Measurements from ENCODE around the gene TEC.
"Not testable (repeated sequence)": the region's sequence is repeated elsewhere in the genome, so short reads cannot be mapped to it uniquely, and the experiment has no call there.

Gene TEC

GRCh38 chr4:48196758-48197504 is 72.7 kb downstream of the TEC start:
- peak; percentile 27 for DNase-seq (ENCODE audit: low spot score)

DNA sequence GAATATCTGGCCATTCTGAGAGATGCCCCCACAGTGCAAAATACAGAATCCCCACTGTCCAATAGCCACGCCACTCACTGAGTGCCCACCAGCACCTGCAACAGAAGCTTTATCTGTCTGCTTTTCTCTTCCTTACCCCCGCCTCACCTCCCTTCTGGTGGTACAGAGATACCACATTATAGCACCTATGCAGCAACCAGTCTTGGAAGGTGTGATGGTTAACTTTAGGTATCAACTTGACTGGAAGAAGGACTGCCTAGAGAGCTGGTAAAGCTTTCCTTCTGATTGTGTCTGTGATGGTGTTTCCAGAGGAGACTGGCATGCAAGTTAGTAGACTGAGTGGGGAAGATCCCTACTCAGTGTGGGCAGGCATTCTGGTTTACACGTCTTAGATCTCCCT is 73.8 kb downstream of the TEC start:
- no peak for DNase-seq (ENCODE audit: low spot score)

- no peak for DNase-seq (ENCODE audit: low spot score)
Observed at GRCh38 chr4:48195374-48195773, 74.3 kb downstream of the TEC start.

DNA sequence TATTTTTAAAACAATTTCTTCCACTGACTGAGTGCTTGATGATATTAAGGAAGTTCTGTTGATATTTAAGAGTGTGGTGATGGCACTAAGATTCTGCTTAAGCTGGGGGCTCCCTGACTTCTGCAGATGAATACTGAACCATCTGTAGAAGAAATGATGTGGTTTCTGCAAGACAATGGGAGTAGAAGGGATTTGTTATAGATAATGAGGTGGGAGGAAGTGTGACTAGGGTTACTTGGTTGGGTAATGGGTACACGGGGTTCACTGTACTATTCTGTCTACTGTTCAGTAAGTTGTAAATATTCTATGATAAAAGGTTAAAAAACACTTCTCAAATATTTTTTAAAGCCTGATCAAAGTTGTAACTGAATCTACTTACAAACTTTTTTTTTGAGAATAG is 74.7 kb downstream of the TEC start:
- no peak for DNase-seq (ENCODE audit: low spot score)

GRCh38 chr4:48193921-48194468 is 75.6 kb downstream of the TEC start:
- DNase-seq (ENCODE audit: low spot score) = no peak

- no peak for DNase-seq (ENCODE audit: low spot score)
Observed at GRCh38 chr4:48193096-48193836, 76.4 kb downstream of the TEC start.

- no peak for DNase-seq (ENCODE audit: low spot score)
Observed at GRCh38 chr4:48191758-48192157, 77.9 kb downstream of the TEC start.

DNA sequence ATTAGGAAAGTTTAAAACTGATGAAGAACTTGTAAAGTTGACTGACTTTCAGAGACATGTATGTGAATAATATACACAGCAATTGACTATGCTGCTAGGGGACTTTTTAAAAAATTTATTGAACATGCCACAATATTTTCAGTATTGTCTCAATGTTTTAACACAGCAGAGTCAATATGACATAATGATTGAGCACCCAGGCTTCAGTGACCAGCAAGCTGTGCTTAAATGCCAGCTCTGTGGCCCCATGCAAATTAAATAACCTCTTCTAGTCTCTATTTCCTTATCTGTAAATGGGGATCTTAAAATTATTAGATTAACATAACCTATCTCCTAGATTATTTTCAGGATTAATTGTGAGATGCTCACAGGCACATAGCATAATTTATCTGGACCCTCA is 78.8 kb downstream of the TEC start:
- no peak for DNase-seq (ENCODE audit: low spot score)

DNA sequence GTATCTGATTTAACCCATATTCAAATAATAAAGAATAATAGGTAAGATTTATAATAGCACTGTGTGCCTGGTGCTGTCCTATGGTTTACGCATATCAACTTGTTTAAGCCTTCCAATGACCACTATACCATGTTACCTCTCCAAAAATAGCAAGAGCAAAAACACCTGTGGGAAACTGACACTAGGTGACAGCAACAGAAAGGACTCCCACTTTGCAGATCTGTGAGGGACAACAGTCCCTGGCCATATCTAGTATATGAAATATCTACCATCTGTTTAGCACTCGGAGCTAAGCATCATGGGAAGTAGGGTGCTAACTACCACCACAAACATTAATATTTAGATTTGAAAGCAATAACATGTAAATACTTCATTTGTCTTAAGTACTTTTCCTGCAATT is 79.9 kb downstream of the TEC start:
- DNase-seq (ENCODE audit: low spot score) = no peak

- no peak for DNase-seq (ENCODE audit: low spot score)
Observed at GRCh38 chr4:48188390-48188789, 81.2 kb downstream of the TEC start.

- DNase-seq (ENCODE audit: low spot score) = no peak
Observed at GRCh38 chr4:48187813-48188212, 81.8 kb downstream of the TEC start.

- DNase-seq (ENCODE audit: low spot score) = not testable (repeated sequence)
Observed at GRCh38 chr4:48187066-48187465, 82.6 kb downstream of the TEC start.

DNA sequence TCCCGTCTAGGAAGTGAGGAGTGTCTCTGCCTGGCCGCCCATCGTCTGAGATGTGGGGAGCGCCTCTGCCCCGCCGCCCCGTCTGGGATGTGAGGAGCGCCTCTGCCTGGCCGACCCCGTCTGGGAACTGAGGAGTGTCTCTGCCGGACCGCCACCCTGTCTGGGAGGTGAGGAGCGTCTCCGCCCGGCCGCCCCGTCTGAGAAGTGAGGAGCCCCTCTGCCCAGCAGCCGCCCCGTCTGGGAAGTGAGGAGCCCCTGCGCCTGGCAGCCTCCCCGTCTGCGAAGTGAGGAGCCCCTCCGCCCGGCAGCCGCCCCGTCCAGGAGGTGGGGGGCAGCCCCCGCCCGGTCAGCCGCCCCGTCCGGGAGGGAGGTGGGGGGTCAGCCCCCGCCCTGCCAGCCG is 83.2 kb downstream of the TEC start:
- not testable (repeated sequence) for DNase-seq (ENCODE audit: low spot score)

DNA sequence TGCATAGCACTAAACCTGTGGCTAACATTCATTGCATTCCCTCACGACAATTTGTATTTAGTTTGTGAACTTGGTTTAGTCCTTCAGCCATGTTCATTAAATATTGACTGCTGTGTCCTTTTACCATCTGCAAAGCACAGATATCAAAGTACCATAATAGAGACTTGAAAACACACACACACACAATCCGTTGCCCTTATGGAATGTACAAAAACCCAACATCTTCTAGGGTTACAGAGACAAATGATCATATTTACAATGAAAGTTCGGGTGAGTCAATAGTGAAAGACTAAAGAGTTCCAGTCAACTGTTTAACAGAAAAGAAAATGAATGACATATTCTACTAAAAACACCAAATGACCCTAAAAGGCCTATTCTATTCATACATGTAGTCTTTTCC is 84.8 kb downstream of the TEC start:
- no peak for DNase-seq (ENCODE audit: low spot score)

GRCh38 chr4:48180234-48180633 is 89.4 kb downstream of the TEC start:
- DNase-seq (ENCODE audit: low spot score) = no peak

GRCh38 chr4:48178931-48179330 is 90.7 kb downstream of the TEC start:
- DNase-seq (ENCODE audit: low spot score) = no peak

DNA sequence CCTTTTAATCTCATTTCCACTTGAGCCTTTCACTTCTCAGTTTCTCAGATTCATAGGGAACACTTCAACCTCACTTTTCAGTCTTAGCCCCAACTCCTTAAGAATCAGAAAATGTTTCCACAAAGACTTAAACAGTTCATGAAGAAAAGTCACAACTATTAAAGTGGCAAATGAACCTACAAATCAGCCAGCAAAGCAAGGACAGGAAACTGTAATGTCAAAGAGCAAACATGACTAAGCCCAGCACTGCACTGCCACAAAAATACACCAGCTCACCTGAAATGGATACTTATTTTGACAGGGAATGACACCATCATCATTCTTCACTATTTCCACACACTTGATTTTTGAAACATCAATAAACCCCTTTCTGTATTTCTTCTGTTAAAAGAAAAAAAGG is 93.8 kb downstream of the TEC start:
- no peak for DNase-seq (ENCODE audit: low spot score)

DNA sequence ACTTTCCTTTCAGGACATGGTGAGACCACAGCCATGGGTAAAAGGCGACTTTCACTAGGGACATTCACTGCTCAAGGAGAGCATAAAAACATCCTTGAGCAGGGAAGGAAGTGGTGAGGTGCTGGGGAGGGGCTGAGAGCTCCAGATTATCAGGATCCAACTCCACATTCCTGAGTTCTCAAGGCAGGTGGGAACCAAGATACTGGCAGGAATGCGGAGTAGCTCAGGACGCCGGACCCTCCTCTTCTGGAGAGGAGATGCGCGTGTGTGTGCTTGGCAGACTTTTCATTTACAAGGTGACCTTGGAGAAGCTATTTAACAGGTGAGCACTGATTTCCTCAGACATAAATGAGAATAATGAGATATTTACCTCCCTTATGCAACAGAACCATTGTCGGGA is 94.3 kb downstream of the TEC start:
- no peak for DNase-seq (ENCODE audit: low spot score)

DNA sequence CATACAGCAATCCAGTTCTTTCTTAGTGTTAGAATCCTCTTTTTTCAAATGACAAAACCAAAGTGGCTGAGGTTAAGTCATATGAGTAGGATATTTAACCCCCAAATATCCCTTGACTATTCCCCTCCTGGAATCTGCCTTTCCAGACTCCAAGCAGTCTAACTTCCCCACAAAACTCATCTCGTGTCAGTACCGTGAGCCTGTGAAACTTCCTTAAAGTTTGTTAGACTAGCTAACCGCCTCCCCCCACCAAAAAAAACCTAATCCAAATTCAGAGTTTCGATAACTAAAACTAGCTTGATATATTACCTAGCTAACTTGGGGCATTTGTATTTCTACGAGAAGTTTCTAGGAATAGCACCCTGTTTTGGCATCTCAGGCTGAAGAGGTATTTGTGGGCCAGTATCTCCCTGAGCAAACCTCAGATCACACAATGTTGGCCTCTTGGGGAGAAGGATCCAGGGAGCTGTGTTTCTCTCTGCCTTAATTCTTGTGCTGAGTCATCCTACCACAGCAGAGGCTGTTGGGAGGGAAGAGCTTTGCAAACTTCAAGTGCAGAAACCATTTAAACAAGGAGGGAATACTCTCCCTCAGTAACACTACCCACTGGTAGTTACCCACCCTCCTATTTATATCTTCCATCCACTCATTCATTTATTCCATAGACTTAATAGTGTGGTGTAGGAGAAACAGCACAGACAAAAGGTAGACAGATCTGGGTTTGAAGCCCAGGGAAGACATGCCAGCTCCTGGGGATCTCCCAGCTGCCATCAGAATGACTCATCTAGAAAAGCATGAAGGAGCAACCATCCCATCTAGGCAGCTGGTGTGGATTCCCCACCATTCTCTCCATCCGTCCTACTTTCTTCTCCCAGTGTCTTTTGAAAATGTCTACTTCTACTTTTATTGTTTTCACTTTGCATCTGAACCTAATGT is 96.3 kb downstream of the TEC start:
- no peak for DNase-seq (ENCODE audit: low spot score)

GRCh38 chr4:48172651-48173050 is 97.0 kb downstream of the TEC start:
- no peak for DNase-seq (ENCODE audit: low spot score)

- DNase-seq (ENCODE audit: low spot score) = no peak
Observed at GRCh38 chr4:48169636-48170035, 100.0 kb downstream of the TEC start.

DNA sequence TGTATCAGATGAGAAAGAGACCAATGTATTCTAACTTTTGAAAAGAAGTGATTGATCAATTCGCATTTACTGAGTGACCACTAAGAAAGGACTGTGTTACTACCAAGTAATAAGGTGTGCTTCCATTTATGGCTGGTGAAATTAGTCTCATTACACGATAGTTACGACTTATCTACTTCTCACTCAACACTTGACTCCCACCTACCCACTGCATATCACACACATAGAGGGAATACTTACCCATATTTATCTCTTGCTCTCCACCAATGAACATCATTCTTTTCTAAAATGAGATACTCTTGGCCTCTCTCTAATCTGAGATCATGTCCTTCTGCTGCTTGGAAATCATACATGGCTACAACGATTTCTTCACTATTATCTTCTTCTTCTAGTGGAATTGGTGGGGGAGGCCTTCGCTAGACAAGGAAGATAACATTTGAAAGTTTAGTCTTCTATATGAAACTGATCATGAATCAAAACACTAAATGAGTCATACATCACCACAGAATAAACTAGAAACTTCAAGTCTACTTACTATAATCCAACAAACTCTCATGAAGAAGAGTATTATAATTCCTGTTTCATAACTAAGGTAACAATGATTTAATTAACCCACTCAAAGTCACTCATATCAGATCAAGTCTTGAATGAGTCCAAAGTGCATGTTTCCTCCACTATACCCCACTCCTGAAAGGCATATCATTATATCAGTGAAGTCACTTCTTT is 101.9 kb downstream of the TEC start:
- DNase-seq (ENCODE audit: low spot score) = no peak
